Neural cell (in vitro differentiated cells): ENCODE data around the gene CD84.

Experiments used
- EP300 ChIP-seq: fragments of 450-650 bp; conservative IDR thresholded peaks from 2 replicates; pipeline ENCODE4 v1.6.1; 2014; ENCODE audit warnings: antibody characterized with exemption, mild to moderate bottlenecking, moderate library complexity; ENCODE audit not compliant: poor library complexity, severe bottlenecking
- EZH2 ChIP-seq: fragments of 200-600, 300-800 bp; shearing (Covaris generic), sonication (generic); IDR thresholded peaks from 2 replicates; pipeline ENCODE4 v1.6.1; 2014; ENCODE audit warnings: antibody characterized with exemption, low read length, borderline replicate concordance, mild to moderate bottlenecking; ENCODE audit not compliant: insufficient read depth, poor library complexity, severe bottlenecking
- MXI1 ChIP-seq: fragments of 450-650 bp; conservative IDR thresholded peaks from 2 replicates; pipeline ENCODE4 v1.6.1; 2014; ENCODE audit warnings: antibody characterized with exemption, mild to moderate bottlenecking; ENCODE audit not compliant: poor library complexity, severe bottlenecking
- POLR2AphosphoS5 ChIP-seq: IDR thresholded peaks from 2 replicates; pipeline ENCODE4 v1.6.1; 2012
- RAD21 ChIP-seq: fragments of 450-650 bp; conservative IDR thresholded peaks from 2 replicates; pipeline ENCODE4 v1.6.1; 2014; ENCODE audit warnings: antibody characterized with exemption, mild to moderate bottlenecking, moderate library complexity
- TF ChIP-seq, protein P1 (sequence below): fragments of 450-650 bp; IDR thresholded peaks from 2 replicates; pipeline ENCODE4 v1.5.1; 2014; ENCODE audit warnings: antibody characterized with exemption, mild to moderate bottlenecking, moderate library complexity; ENCODE audit not compliant: poor library complexity, severe bottlenecking

- TF ChIP-seq, protein P1, sequence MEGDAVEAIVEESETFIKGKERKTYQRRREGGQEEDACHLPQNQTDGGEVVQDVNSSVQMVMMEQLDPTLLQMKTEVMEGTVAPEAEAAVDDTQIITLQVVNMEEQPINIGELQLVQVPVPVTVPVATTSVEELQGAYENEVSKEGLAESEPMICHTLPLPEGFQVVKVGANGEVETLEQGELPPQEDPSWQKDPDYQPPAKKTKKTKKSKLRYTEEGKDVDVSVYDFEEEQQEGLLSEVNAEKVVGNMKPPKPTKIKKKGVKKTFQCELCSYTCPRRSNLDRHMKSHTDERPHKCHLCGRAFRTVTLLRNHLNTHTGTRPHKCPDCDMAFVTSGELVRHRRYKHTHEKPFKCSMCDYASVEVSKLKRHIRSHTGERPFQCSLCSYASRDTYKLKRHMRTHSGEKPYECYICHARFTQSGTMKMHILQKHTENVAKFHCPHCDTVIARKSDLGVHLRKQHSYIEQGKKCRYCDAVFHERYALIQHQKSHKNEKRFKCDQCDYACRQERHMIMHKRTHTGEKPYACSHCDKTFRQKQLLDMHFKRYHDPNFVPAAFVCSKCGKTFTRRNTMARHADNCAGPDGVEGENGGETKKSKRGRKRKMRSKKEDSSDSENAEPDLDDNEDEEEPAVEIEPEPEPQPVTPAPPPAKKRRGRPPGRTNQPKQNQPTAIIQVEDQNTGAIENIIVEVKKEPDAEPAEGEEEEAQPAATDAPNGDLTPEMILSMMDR, result no peak
- no peak for TF ChIP-seq MXI1
- no peak for TF ChIP-seq EP300
- no peak for TF ChIP-seq POLR2AphosphoS5
- no peak for TF ChIP-seq EZH2
- TF ChIP-seq RAD21, result no peak
Measured at GRCh38 chr1:160522622-160523345, 56.5 kb downstream of the CD84 start, which contains the start of gene SLAMF6.
